Kidney glomerular epithelial cell (primary cell): ENCODE results near the gene INMT.
"Not testable (repeated sequence)": the region's sequence is repeated elsewhere in the genome, so short reads cannot be mapped to it uniquely, and the experiment has no call there.

Experiments used
- DNase-seq: peaks from one replicate; lab custom pipeline; 2025; lab: John Stamatoyannopoulos, UW

INMT gene

DNA sequence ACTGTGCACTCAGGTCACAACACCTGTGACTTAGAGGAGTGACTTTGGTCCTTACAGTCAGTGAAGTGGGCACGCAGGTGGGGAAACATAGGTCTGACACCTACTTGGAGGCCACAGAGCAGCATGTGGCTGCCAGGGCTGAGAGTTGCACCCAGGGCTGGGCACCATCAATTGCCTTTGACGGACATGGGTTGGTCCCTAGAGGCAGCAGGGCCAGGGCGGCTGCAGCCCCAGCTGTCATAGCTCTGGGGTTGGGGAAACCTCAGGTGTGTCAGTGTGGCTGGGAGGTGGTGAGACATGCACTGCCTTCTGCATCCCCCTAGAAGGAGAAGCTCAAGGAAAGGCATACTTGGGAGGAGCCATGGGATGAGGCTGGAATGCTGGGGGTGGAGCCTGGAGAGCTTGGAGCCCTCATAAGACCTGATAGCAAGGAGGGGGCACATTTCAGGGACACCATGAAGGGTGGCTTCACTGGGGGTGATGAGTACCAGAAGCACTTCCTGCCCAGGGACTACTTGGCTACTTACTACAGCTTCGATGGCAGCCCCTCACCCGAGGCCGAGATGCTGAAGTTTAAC is at the start of gene INMT:
Gene INMT, plus strand, starts transcription at position 440 of the 578 bp plus-strand sequence. Its CDS starts 16 bp downstream, at position 456.
- DNase-seq = no peak

DNA sequence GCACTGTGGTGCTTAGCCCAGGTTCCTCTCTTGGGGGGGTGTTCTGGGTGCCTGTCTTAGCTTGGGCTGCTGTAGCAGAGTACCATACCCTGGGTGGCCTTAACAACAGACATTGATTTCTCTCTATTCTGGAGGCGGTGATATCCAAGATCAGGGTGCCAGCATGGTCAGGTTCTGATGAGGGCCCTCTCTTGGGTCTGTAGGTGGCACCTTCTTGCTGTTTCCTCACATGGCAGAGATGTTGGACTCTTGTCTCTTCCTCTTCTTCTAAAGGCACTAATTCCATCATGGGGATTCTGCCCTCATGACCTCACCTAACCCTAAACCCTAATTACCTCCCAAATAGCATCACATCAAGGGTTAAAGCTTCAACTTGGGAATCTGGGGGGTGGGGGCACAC is 49.7 kb upstream of the INMT start:
- no peak for DNase-seq

DNA sequence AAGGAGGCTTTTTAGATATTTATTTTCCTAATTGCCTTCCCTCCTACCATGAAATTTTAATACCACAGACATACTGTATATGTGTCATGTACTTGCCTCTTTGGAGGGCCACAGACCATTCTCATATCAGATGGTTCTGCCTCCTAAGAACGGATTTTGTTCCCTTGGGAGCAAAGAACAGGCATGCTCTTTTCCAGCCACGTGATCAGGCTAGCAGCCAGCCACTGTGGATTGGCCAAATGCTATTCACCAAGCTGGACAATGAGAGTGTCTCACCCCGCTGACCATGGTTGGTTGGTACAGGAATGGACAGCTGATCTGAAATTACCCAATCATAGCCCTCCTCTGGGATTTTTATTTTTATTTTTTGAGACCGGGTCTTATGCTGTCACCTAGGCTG is 48.2 kb upstream of the INMT start:
- DNase-seq = no peak

DNA sequence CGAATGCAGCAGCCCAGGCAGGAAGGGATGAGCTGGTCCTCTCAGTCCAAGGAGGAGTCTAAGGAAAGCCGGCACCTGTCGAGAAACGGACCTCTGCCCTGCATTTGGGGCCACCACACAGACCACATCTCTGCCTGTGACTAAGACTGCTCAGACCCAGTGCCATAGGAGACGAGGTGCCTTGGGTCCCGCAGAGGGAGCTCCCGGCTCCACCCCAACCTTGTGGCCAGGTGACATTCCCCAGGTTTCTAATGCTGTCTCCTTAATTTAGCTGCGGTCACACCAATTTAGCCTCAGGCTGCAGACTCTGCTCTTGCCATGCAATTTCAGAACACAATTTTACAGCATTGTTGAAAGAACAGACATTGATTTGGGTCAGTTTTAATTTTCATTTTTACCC is 46.9 kb upstream of the INMT start:
- DNase-seq = no peak

DNA sequence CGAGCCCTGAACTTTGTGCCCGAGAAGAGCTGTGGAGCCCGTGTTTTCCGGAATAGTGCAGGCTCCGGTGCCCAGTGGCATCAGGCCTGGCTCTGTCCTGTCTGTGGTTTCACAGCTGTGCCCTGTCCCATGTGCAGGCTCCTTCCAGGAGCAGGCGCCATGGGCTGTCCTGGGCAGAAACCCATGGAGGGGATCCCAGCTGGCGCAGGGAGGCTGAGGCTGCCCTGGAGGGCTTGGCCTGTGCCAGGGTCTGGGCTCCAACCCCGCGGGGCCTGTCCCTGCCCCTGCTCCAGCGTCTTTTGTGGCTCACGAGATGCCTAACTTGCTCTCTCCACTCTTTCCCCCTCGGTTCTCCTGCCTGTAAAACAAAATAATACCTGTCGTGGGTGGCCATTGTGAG is 46.3 kb upstream of the INMT start:
- DNase-seq = no peak

DNA sequence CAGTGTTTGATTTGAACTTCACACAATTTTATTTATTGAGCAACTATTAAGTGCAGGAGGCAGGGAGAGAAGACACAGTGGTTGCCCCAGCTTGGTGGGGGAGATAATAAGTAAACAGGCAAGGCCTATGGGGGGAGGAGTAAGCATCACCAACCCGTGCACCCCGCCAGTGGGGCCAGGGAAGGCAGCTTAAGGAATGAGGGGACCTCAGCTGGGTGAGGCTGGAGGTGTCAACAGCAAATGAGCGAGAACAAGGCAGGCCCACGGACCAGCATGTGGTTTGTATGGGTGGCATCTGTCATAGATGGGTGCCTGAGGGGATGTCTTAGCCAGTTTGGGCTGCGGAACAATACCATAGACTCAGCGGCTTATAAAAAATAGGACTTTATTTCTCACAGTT is 45.6 kb upstream of the INMT start:
- no peak for DNase-seq

DNA sequence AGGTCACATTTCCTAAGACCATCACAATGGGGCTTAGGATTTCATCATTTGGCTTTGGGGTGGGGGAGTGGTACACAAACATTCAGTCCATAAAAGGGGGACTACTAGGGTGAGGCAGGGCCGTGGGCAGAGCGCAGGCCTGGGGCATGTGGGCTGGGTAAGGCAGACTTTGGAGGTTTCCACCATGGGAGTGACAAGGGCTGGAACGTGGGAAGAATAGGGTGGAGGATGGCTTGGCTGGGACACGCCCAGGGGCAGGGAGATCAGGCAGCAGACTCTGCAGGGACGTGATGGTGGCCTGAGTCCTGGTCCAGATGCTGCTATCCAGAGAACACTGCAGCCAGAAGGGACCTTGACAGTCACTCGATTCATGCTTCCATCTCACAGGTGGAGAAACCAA is 45.0 kb upstream of the INMT start:
- DNase-seq = no peak

DNA sequence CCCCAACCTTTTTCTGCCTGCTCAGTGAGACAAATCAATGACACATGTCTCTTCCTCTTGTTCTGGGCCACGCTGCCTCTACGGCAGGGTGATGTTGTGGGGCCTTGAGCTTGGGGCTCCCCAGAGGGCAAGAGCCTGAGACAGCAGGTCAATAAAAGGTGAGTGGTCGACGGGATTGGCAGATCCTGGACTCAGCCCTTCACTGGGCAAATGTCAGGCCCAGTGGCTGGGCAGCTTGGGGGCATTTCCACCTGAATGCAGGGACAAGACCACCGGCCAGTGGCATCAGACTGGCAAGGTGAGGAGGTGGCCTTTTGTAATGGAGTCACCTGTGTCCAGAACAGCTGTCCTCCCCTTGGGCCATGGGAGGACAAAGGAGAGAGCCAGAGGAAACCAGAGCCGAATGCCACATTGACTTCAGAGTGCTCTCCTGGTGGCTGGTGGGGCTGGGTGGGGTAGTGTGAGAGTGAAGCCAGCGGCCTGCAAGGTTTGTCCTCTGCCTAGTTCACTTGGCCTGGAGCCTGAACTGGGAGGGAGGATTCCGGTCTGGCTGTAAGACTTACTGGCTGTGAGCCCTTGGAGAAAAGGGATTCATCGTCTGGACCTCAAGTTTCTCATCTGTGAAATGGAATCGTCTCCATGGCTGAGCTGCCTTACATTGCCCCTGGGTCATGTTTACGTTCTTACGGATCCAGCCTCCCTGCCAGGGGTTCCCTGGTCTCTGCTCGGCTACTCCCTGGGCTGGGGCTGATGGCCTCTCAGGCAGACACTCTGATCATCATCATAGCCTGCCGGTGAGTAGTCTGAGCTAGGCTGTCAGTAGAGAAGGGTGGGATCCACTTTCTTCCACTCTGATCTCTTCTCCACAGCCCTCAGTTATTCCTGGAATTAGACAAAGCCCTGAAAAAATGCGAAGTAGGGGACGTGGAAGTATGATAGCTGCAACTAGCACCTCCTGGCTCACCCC is 44.3 kb upstream of the INMT start:
- no peak for DNase-seq

DNA sequence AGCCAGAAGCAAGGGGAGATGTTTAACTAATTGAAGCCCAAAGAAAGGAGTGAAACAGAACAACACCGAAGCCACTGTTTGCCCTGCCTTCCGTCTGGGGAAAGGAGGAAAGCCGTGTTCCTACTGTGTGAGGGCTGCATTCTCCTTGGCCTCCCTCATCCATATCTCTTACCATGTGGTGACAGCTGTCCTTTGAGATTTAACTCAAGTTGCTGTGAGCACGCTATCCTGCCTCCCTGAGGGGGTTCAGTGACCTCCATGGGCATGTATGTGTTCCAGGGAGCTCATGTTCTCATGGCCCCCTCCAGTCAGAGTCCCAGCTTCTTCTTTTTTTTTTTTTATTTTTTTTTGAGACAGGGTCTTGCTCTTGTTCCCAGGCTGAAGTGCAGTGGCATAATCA is 43.5 kb upstream of the INMT start:
- no peak for DNase-seq

DNA sequence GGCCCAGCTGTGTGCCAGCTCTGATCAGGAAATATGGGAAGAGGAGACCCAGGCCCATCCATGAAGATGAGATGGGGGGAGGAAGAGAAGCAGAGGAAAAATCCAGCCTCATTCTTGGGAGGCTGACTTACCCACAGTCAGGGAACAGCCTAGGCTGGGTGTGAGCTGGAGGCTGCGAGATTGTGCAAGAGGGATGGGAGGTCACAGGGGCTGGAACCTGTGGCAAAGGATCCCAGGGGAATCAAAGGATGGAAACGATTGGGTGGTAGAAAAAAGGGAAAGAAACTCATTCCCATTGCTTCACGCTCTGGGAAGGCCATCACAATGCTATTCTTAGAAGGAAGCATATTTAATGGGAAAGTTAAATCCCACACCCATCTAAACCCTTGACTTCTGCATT is 43.0 kb upstream of the INMT start:
- no peak for DNase-seq

DNA sequence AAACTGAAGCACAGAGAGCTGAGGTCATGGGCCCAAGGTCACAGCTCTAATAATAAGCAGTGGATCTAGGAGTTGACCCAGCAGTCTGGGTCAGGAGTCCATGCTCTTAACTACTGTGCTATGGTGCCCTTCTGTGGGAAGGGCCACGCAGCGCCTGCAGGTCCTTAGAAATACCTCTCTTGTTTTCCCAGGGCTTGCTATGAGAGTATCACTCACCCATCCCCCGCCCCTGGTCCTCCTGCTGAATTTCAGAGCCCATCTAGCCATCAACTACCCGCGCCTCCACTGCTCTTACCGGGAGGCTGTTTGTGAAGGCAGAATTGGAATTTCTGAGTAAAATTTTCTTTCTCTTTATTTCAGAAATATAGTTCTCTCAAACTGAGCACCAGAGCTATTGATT is 42.4 kb upstream of the INMT start:
- no peak for DNase-seq

DNA sequence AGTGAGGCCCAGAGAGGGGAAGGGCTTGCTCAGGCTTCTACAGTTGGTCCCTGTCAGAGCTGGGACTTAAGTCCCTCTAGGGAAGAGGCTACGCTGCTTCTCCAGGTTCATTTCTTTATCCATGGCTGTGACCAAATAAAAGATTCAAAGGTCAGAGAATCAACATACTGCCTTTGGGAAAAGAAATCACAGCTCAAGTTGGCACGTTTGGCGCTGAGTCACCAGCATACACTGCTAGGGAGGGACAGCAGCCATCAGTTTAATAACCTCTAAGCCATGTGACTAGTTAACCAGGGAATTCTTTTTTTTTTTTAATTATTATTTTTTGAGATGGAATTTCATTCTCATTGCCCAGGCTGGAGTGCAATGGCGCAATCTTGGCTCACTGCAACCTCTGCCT is 41.3 kb upstream of the INMT start:
- no peak for DNase-seq

DNA sequence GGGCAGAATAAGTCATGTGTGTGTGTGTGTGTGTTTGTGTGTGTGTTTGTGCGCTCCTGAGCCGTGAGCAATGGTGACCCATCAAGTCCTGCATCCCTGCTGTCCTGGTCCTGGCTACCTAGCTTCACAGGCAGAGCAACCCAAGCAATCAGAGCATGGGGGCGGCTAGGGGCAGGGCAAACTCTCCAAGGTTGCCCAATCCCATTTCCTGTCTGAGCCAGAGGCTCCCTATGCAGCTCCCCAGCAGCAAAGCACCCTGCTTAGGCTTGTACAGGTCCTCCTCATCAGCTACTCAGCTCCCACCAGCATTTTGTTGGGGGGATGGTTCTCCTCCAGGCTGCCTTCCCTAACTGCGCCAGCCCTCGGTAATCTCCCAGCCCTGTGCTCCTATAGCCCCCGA is 38.5 kb upstream of the INMT start:
- DNase-seq = no peak

DNA sequence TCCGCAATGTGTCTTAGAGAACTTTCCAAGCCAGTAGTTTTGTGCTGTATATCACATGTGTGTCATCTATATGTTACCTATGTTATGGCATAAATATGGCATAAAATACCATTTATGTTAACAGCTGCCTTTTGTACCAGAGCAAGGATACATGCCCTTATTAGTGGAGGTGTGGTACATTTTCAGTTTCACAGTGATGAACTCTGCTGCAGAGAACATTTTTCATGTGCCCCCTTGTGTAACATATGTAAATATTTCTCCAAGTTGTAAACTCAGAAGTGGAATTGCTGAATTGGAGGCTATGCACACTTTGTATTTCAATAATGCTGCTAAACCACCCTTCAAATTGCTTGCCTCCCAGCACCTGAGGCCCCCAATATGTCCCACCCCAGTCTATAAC is 37.8 kb upstream of the INMT start:
- DNase-seq = no peak

DNA sequence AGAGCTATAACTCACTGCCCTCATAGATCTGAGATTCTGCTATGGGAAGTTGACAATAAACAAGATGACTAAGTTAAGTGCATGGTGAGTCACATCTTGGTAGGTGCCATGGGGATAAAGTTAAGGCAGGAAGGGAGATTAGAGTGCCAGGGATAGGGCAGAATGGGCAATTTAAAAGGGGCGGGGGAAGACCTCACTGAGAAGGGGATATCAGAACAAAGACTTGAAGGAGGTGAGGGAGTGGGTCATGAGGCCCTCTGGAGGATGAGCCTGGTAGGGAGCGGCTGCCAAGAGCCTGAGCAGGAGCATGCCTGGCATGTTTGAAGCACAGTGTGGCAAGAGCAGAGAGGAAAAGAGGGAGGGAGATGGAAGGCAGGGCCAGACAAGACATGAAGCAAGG is 34.8 kb upstream of the INMT start:
- DNase-seq = no peak

DNA sequence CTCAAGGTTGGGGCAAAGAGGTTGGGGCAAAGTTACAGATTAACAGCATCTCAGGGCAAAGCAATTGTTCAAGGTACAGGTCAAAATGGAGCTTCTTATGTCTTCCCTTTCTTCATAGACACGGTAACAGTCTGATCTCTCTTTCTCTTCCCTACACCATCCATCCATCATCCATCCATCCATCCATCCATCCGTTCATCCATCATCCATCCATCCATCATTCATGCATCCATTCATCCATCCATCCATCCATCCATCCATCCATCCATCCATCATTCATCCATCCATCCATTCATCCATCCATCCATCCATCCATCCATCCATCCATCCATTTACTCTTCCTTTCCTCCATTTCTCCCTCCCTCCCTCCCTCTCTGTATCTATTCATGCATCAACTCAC is 32.5 kb upstream of the INMT start:
- not testable (repeated sequence) for DNase-seq

DNA sequence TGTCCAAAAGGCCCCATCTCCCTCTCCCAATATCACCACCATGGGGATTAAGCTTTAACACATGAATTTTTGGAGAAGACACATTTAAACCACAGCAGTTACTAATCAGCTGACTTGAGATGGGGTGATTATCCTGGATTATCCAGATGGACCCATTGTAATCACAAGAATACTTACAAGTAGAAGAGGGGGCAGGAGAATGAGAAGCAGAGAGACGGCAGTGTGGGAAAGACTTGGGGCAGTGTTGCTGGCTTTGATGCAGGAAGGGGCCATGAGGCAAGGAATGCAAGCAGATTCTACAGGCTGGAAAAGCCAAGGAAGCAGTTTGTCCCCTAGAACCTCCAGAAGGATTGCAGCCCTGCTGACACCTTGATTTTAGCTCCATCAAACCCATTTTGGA is 30.7 kb upstream of the INMT start:
- no peak for DNase-seq

DNA sequence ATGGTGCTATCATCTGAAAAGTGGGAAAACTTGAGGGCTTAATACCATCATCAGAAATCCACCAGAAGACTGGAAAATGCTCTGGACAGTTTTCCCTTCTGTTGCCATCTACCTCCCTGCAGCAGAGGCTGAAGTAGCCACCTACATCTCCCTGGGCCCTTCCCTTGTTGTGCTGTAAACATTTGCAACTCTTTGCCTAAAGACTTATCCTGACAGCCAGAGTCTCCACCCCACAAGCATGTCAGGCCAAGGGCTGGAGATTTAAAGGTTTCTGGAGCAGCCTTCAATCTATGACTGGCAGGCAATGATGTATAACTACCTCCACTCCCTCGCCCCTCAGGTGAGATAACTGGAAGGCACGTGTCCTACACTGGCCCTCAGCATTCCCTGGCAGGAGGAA is 29.7 kb upstream of the INMT start:
- DNase-seq = no peak

DNA sequence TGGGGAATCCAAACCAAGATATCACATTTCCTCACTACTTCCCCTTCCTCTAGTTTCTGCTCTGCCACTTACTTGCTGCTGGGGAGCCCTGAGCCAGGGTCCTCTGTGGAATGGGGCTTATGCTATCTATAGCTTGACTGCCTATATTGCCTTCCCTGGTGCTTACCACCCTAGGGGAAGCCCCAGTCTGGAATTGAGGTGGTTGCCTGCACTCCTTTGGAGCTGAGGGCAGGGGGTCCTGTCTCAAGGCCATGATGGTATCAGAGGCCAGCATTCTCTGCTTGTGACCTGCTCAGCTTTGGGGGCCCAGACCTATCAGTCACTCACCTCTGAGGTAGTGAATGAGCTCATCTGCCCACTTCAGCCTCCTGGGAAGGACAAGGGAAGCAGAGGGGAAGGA is 29.3 kb upstream of the INMT start:
- DNase-seq = no peak

DNA sequence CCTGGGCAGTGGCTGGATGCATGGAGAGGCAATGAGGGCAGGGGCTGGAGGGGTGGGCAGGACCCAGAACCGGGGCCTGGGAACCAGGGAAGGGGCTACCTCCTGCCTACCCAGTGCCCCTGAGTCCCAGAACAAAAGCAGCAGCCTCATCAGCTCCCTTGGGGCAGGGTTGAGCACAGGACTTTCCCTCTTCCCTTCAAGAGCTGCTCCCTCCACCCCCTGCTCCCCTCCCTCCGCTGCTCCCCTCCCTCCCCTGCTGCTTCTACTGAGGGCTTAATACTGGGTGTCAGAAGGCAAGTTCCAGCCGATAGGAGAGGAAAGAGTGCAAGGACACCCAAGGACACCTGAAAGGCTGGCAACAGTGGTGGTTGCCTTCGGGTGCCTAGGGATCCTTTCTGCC is 28.2 kb upstream of the INMT start:
- DNase-seq = no peak

DNA sequence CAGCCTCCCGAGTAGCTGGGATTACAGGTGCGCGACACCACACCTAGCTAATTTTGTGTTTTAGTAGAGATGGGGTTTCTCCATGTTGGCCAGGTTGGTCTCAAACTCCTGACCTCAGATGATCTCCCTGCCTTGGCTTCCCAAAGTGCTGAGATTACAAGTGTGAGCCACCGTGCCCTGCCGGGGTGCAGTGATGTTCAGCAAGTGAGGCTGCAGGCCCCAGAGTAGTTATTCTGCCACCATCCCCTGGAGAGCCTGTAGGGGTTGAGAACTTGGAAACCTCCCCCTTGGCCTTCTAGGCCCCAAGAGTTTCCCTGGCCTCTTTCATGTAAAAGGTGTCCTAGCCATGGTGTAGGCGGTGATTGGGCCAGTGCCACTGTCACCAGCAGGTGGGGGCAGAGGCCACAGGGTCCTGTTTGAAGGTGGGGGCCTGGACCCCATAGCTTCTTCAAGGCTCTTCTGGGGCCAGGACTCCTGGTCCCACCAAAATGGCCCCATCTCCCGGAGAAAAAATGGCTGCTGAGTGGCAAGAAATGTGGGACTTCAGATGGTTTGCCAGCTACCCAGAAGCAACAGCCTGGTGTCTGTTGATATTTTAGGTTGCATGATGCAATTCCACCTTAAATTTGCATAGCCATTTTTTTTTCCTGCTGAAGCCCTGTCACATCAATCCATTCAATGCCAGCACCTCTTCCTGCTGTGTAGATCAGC is 25.5 kb upstream of the INMT start:
- no peak for DNase-seq

DNA sequence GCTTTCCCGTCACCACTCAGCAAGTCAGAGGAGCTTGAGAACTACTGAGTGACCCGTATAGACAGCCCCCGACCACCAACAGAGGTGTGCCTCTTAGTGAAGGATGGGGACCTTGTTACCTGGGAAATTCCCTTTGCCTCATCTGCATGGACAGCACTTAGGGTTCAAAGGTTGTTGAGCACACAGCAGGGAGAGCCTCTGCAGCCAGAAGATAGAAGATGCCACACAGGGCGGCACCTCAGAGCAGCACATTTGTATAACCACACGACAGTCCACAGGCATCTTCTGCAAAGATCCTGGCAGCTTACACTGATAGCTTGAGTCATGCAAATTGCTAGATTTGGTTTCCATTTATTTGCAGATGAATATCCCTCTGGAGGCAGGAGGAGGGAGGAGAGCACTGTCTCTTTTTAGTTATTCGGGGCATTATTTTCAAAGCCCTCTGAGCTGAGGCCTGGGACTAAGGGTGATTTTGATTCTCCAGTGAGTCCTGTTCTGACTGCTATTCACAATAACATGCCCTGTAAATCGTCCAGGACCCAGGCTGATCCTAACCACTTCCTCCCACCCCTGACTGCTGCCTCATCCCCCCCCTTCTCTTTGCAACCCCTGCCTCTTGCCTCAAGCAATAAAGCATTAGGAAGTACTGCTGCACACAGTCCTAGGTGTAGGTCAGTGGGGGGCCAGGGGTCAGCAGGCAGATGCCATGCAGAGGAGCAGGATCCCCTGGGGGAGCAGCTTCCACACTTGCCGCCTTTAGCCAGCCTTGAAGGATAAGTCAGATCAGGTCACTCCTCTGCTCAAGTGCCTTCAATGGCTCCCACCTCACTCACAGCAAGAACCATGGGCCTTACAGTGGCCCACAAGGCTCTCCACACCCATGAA is 24.6 kb upstream of the INMT start:
- DNase-seq = no peak
